Keratinocyte (primary cell): ENCODE results near the gene LZTFL1. TPM values are rescaled to one million over a fixed set of nuclear protein-coding genes. Genes with fewer than 3 reads are reported as not detected.

Source experiments
- DNase-seq: peaks from one replicate; pipeline ENCODE4 v3.0.0-alpha.2; 2011; ENCODE audit warnings: low read depth, missing footprints, low spot score
- FAIRE-seq: peaks from 2 replicates; lab custom pipeline; 2011; peaks lifted over from hg19 to GRCh38; lab: Jason Lieb, UNC
- H2AFZ ChIP-seq: 2 replicates; pipeline ENCODE4 v1.6.0; 2012; ENCODE audit warnings: low read length, control low read depth, inconsistent platforms; ENCODE audit not compliant: control insufficient read depth
- H3K27ac ChIP-seq: 2 replicates; pipeline ENCODE4 v1.5.1; 2011; ENCODE audit warnings: low read length; ENCODE audit not compliant: control insufficient read depth, insufficient read depth
- H3K27me3 ChIP-seq: 3 replicates; pipeline ENCODE4 v1.6.0; 2011; ENCODE audit warnings: low read length; ENCODE audit not compliant: control insufficient read depth, insufficient read depth; ENCODE audit errors: extremely low read depth
- H3K36me3 ChIP-seq, 2 experiments: 2 replicates in 1 of 2; 3 replicates in 1 of 2; pipeline ENCODE4 v1.5.1; 2011; ENCODE audit warnings: low read length in 2 of 2, mild to moderate bottlenecking in 1 of 2; ENCODE audit not compliant: control insufficient read depth in 2 of 2, insufficient read depth in 2 of 2; ENCODE audit errors: extremely low read depth in 1 of 2
- H3K4me1 ChIP-seq: 3 replicates; pipeline ENCODE4 v1.5.1; 2011; ENCODE audit warnings: low read length; ENCODE audit not compliant: control insufficient read depth, insufficient read depth; ENCODE audit errors: extremely low read depth
- H3K4me2 ChIP-seq: 3 replicates; pipeline ENCODE4 v1.6.0; 2011; ENCODE audit warnings: low read depth, low read length; ENCODE audit not compliant: control insufficient read depth, insufficient read depth; ENCODE audit errors: extremely low read depth
- H3K4me3 ChIP-seq, 3 experiments: fragments of 200-600 bp in 1 of 3; sonication (generic) in 1 of 3; 2 replicates in 2 of 3; 3 replicates in 1 of 3; pipeline ENCODE4 v1.5.1; 2011 to 2016; ENCODE audit warnings: low read length in 3 of 3, mild to moderate bottlenecking in 3 of 3, control low read depth in 2 of 3, inconsistent platforms in 1 of 3, low read depth in 1 of 3, mixed read lengths in 1 of 3, mixed run types in 1 of 3, moderate library complexity in 1 of 3; ENCODE audit not compliant: control insufficient read depth in 2 of 3, insufficient read depth in 2 of 3; ENCODE audit errors: extremely low read depth in 1 of 3
- H3K79me2 ChIP-seq: 2 replicates; pipeline ENCODE4 v1.6.0; 2012; ENCODE audit warnings: low read length; ENCODE audit not compliant: control insufficient read depth, insufficient read depth
- H3K9ac ChIP-seq: 3 replicates; pipeline ENCODE4 v1.6.0; 2011; ENCODE audit warnings: low read length; ENCODE audit not compliant: control insufficient read depth, insufficient read depth; ENCODE audit errors: extremely low read depth
- H3K9me1 ChIP-seq: 3 replicates; pipeline ENCODE4 v1.6.0; 2011; ENCODE audit warnings: low read length; ENCODE audit not compliant: control insufficient read depth, insufficient read depth; ENCODE audit errors: extremely low read depth
- H3K9me3 ChIP-seq: 2 replicates; pipeline ENCODE4 v1.5.1; 2012; ENCODE audit warnings: low read depth, low read length; ENCODE audit not compliant: control insufficient read depth
- H4K20me1 ChIP-seq: 3 replicates; pipeline ENCODE4 v1.6.0; 2011; ENCODE audit warnings: low read length; ENCODE audit not compliant: control insufficient read depth, insufficient read depth; ENCODE audit errors: extremely low read depth
- EZH2 ChIP-seq: IDR thresholded peaks from one replicate; pipeline ENCODE4 v1.6.1; 2012; ENCODE audit warnings: inconsistent platforms, mild to moderate bottlenecking, low read length, moderate library complexity
- dilution Hi-C: fragments of 300-500 bp; cut with MboI; formaldehyde crosslinking; loops from one replicate; pipeline ENCODE4 v1.7.0; 2020; ENCODE audit warnings: low sequenced_read_pairs; ENCODE audit not compliant: extremely low pct_ligation_motif_present
- polyA plus RNA-seq, 5 experiments: library from polyadenylated mRNA; depleted of rRNA in 3 of 5; stranded (reverse) in 3 of 5; stranded (forward) in 1 of 5; unstranded in 1 of 5; fragments of >200 nt; gene quantifications; 1 replicate in 1 of 5; 2 replicates in 3 of 5; 3 replicates in 1 of 5; pipeline versions ENCODE4 v1.2.1 to v1.2.3, GENCODE V29; 2011 to 2012; ENCODE audit warnings: missing spikeins in 2 of 5, low read depth in 1 of 5, low replicate concordance in 1 of 5
- TF ChIP-seq, protein P1 (sequence below), 3 experiments: IDR thresholded peaks in 1 of 3; conservative IDR thresholded peaks in 1 of 3; optimal IDR thresholded peaks in 1 of 3; 2 replicates in 2 of 3; 3 replicates in 1 of 3; pipeline versions ENCODE3 to v1.5.1; 2011; ENCODE audit warnings: low read length in 3 of 3, mild to moderate bottlenecking in 3 of 3, moderate library complexity in 2 of 3, control low read depth in 1 of 3, inconsistent platforms in 1 of 3; ENCODE audit not compliant: insufficient read depth in 2 of 3; ENCODE audit errors: extremely low read depth in 1 of 3

The LZTFL1 gene
- polyA plus RNA-seq, 1 donor (not counting 4 experiments of a cell fraction or from before 2014, with no cell fraction given), result 17.9 TPM

DNA sequence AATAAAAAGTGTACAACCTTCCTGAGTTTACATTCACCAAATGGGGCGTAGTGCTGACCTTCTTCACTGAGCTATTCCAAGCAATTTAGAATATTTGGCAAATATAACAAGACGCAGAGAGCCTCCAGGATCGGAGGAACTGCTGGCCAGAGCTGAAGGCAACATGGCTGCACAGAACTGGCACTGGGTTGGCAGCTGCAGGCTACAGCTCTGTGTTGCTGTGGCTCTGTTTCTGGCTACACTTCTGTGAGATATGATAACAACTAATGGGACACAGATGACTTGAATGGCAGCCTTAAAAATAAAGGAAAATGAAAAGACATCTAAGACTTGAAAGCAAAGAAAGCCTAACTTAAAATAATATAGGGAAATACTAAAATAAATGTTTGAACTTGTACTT, 34.8 kb downstream of the LZTFL1 start:
- H3K4me1 ChIP-seq, result no peaks in the 10 kb centered on the region
- no peak overlapping the region for H3K4me2 ChIP-seq
- no peak for FAIRE-seq
- no peaks in the 10 kb centered on the region for H3K9me1 ChIP-seq
- H3K9ac ChIP-seq, result no peak overlapping the region
- dilution Hi-C loops, result no loop called here
- DNase-seq, result no peak
- H3K27ac ChIP-seq, result no peak overlapping the region
- H3K27me3 ChIP-seq, result no peaks in the 10 kb centered on the region
- H4K20me1 ChIP-seq, result no peaks in the 10 kb centered on the region
- no peaks in the 10 kb centered on the region for H3K36me3 ChIP-seq
- H3K79me2 ChIP-seq, result no peaks in the 10 kb centered on the region
- no peak overlapping the region for H2AFZ ChIP-seq
- H3K4me3 ChIP-seq, result no peak overlapping the region
- no peaks in the 10 kb centered on the region for H3K9me3 ChIP-seq
- TF ChIP-seq EZH2, result no peak
- TF ChIP-seq, protein P1, sequence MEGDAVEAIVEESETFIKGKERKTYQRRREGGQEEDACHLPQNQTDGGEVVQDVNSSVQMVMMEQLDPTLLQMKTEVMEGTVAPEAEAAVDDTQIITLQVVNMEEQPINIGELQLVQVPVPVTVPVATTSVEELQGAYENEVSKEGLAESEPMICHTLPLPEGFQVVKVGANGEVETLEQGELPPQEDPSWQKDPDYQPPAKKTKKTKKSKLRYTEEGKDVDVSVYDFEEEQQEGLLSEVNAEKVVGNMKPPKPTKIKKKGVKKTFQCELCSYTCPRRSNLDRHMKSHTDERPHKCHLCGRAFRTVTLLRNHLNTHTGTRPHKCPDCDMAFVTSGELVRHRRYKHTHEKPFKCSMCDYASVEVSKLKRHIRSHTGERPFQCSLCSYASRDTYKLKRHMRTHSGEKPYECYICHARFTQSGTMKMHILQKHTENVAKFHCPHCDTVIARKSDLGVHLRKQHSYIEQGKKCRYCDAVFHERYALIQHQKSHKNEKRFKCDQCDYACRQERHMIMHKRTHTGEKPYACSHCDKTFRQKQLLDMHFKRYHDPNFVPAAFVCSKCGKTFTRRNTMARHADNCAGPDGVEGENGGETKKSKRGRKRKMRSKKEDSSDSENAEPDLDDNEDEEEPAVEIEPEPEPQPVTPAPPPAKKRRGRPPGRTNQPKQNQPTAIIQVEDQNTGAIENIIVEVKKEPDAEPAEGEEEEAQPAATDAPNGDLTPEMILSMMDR (optimal IDR thresholded peaks at IDR 0.05 in 1 of 3, IDR thresholded peaks at IDR 0.05 in 1 of 3, conservative IDR thresholded peaks at IDR 0.05 in 1 of 3; ENCODE audit: extremely low read depth in 1 of 3, insufficient read depth in 2 of 3, low read length in 3 of 3), result no peak

DNA sequence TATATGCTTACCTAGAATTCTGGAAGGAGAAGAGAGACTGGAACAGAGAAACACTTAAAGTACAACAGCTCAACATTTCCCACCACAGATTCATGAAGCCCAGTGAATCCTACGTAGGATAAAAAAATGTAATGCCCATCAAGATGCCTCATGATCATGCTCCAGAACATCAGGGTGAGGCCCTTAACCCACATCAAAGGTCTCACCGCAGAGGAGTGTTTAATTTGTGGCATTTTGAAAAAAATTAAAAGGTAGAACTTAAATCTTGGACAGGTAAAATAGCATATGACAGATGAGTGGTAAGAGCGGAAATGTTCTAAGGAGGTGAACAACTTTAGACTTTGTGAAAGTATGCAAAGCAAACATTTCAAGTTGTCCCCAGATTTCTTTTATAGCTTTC, 35.8 kb downstream of the LZTFL1 start:
- no peak overlapping the region for H3K9ac ChIP-seq
- H3K27ac ChIP-seq, result no peak overlapping the region
- no peak for TF ChIP-seq EZH2
- TF ChIP-seq, protein P1 (optimal IDR thresholded peaks at IDR 0.05 in 1 of 3, IDR thresholded peaks at IDR 0.05 in 1 of 3, conservative IDR thresholded peaks at IDR 0.05 in 1 of 3; ENCODE audit: extremely low read depth in 1 of 3, insufficient read depth in 2 of 3, low read length in 3 of 3), result no peak
- no peaks in the 10 kb centered on the region for H3K4me1 ChIP-seq
- DNase-seq (no peak), FAIRE-seq (no peak)
- H2AFZ ChIP-seq, result no peak overlapping the region
- H3K9me1 ChIP-seq, result no peaks in the 10 kb centered on the region
- no peaks in the 10 kb centered on the region for H3K27me3 ChIP-seq
- dilution Hi-C loops, result no loop called here
- H3K79me2 ChIP-seq, result no peaks in the 10 kb centered on the region
- no peak overlapping the region for H3K4me2 ChIP-seq
- no peaks in the 10 kb centered on the region for H3K9me3 ChIP-seq
- H3K36me3 ChIP-seq, result no peaks in the 10 kb centered on the region
- H4K20me1 ChIP-seq, result no peaks in the 10 kb centered on the region
- H3K4me3 ChIP-seq, result no peak overlapping the region
